HG02884 (cell line): ENCODE measurements around the gene SERPINB8.

Source experiments
- ATAC-seq: cut with Tn5 transposase; IDR thresholded peaks from one replicate; pipeline ENCODE4 v1.9.1; 2021; ENCODE audit warnings: mild to moderate bottlenecking, moderate library complexity; ENCODE audit not compliant: unreplicated experiment

SERPINB8 gene

GRCh38 chr18:64011513-64011912 is 41.6 kb downstream of the SERPINB8 start:
- ATAC-seq = no peak

DNA sequence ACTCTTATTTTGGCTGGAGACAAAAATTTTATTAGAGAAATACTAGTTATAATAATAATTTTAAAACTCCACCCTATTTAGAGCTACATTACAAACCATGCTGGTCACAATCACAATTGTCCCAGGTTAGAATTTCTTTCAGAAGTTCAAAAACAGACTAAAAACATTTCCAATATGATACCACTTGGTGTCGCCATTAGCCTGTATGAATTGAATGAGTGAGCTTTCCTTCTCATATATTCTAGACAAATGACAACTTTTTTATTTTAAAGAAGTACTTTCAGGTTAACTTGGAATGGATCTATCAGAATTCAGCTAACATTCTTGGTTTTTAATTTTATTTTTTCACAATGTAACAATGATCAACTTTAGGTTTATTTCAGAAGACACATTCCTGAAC is 48.0 kb downstream of the SERPINB8 start:
- peak; percentile 67 for ATAC-seq

GRCh38 chr18:64019922-64020756 is 50.3 kb downstream of the SERPINB8 start:
- no peak for ATAC-seq

GRCh38 chr18:64026350-64026749 is 56.5 kb downstream of the SERPINB8 start:
- no peak for ATAC-seq

- ATAC-seq = peak; percentile 78
These were observed 58.2 kb downstream of the SERPINB8 start for GRCh38 chr18:64027931-64028695.

- ATAC-seq = no peak
These were observed 59.2 kb downstream of the SERPINB8 start for GRCh38 chr18:64029096-64029495.

- no peak for ATAC-seq
These were observed 61.5 kb downstream of the SERPINB8 start for GRCh38 chr18:64031411-64031810.

DNA sequence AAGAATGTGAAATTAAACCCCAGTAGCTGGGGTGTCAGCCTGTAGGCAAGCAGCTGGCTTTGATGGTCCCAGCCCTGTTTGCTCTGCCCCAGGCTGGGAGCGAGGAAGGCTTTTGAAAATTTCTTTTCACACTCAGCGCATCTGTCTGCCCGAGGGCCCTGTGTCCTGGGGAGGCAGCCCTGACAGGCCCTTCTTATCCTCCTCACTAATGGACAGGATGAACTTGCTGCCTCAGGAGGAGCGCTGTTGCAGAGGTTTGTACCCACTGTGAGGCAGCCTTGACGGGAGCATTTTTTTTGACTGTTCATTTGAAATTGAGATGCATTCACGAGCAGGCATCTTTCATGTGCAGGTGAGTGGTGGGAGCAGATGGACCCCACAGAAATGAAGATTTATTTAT is 62.4 kb downstream of the SERPINB8 start:
- ATAC-seq = no peak

DNA sequence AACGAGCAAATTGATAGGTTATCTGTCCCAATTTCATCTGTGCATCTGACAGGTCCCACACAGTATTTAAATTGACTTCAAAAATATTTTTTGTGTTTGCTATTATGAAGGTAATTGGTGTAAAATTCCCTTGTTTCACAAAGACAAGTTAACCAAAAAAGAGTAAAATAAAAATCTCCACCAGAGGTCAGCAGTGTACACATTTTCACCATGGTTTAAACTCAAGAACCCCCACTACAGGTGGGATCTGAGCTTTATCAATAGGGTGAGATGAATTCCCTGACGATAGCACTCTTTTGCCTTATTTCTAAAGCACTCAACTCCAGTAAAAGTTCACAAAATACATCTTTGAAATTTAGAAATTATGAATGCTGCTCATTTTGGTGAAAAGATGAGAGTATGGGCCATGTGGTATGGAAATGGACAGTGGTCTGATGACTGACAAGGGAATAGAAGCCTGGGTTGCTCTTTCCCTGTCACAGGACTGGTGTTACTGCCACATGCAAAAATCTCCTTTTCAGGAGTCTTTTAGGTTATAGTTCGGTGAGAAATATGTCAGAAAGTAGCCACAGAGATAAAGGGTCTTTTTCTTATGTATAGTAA is 68.0 kb downstream of the SERPINB8 start:
- peak; percentile 74 for ATAC-seq
